RPMI7951 (cell line): ENCODE data around the gene STK17A. TPM values are rescaled to one million over a fixed set of nuclear protein-coding genes. Genes with fewer than 3 reads are reported as not detected.
"Not testable (repeated sequence)": the region's sequence is repeated elsewhere in the genome, so short reads cannot be mapped to it uniquely, and the experiment has no call there.

Experiments
- DNase-seq: peaks from one replicate; pipeline ENCODE4 v3.0.0-alpha.2; 2012; ENCODE audit warnings: low read depth
- total RNA-seq: library from RNA; depleted of rRNA; stranded (reverse); fragments of >200 nt; shearing (Covaris generic); gene quantifications from 2 replicates; pipeline ENCODE4 v1.2.3, GENCODE V29; 2014; rRNA removed

Gene STK17A
- total RNA-seq, 1 experiment from 2014 or later = 97.4 TPM

DNA sequence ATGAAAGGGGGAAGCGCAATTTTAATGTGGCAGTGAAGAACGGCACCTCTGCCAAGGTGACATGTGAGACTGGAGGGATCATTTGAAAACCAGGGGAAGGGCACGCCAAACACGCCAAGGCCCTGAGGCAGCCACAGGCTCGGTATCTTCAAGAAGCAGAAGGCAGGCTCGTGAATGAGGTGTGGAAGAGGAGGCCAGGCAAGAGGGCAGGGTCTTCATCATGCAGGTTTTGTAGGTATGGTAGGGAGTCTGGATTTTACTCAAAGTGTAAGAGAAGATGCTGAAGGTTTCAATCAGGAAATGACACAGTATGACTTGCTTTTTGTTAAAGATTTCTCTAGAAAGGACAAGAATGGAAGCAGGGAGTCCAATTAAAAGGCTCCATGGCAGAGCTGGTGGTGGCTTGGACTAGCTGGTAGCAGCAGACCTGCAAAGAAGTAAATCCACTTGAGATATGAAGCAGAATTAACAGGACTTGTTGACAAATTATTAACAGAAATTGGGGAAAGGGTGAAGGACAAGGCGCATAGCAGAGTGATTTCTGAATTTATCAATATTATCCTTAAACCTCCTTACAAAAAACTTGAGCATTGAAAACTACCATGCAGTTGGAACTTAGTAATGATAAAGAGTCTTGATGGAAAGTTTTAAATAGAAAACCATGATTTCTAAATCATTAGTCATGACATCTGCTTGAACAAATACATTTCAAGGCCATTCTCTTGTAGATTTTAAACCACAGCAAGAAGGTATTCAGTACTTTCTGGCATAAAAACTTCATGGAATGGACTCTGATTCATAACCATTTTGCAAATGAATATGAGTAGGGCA lies 76.0 kb downstream of the STK17A start:
- DNase-seq = peak; percentile 76

- DNase-seq = no peak
Observed at GRCh38 chr7:43659549-43659896, 76.6 kb downstream of the STK17A start.

- no peak for DNase-seq
Observed at GRCh38 chr7:43660141-43660540, 77.2 kb downstream of the STK17A start.

- DNase-seq = no peak
Observed at GRCh38 chr7:43664681-43665080, 81.8 kb downstream of the STK17A start.

- DNase-seq = peak; percentile 41
Observed at GRCh38 chr7:43666938-43667337, 84.0 kb downstream of the STK17A start.

DNA sequence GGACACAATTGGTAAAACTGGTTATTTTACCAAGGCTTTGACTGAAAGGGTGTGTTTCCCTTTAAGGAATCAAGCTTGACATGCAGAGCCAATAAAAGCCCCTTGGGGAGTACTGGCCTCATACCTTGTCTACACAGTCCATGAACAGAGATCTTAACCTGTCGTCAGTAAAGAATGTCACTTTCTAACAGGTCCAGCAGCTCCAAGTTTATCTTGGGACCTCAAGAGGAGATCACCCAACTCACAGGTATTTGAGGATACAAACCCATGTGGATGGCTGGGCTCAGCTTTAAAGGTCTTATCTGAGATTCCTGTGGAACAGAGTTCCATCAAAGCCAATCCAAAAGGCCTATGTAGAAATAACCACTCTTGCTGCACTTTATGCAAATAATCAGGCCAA lies 85.1 kb downstream of the STK17A start:
- DNase-seq = no peak

- peak; percentile 52 for DNase-seq
Observed at GRCh38 chr7:43669286-43670081, 86.6 kb downstream of the STK17A start.

GRCh38 chr7:43671521-43671920 lies 88.6 kb downstream of the STK17A start:
- no peak for DNase-seq

DNA sequence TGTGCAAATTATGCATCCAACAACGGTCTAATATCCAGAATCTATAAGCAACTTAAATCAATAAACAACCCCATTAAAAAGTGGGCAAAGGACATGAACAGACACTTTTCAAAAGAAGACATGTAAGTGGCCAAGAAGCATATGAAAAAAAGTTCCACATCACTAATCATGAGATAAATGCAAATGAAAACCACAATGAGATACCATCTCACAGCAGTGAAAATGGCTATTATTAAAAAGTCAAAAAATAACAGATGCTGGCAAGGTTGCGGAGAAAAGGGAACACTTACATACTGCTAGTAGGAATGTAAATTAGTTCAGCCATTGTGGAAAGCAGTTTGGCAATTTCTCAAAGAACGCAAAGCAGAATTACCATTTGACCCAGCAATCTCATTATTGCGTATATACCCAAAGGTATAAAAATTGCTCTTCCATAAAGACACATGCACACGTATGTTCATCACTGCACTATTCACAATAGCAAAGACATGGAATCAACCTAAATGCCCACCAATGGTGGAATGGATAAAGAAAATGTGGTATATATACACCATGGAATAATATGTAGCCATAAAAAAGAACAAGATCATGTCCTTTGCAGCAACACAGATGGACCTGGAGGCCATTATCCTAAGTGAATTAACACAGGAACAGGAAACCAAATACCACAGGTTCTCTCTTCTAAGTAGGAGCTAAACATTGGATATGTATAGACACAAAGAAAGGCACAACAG lies 90.5 kb downstream of the STK17A start:
- DNase-seq = not testable (repeated sequence)

- peak; percentile 91 for DNase-seq
Observed at GRCh38 chr7:43674559-43675436, 91.9 kb downstream of the STK17A start.

Other genes with a start within 250 kb of the STK17A start
- 228 and 245 TPM in 2 replicates for gene COA1, start 146.4 kb downstream of the STK17A start, total RNA-seq
- gene BLVRA, start 175.6 kb downstream of the STK17A start, total RNA-seq = 65.5 and 84.7 TPM in 2 replicates